NOMO-1 treated with dmso at 0.1 percent for 144 hours (cell line): ENCODE measurements around the gene RAB1B.
"Not testable (repeated sequence)": the region's sequence is repeated elsewhere in the genome, so short reads cannot be mapped to it uniquely, and the experiment has no call there.

Source experiments
- DNase-seq: peaks from one replicate; lab custom pipeline; 2025; ENCODE audit not compliant: unreplicated experiment; lab: John Stamatoyannopoulos, UW

Gene RAB1B

DNA sequence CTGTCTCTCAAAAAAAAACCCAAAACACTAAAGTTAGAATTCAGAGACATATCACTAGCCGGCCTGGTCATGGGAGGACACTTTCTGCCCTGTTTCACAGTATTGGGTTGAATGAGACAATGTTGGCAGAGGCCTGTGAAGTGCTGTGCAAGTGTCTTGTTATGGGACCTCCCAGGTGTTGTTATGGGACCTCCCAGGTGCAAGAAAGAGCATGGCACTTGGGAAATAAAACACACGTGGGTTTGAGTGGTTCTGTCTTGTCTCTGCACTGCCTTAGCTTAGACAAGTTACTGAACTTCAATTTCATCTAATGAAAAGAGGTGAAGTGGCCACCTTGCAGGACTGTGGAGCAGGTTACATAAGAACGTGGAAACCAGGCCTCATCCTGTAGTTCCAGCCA is 28.9 kb upstream of the RAB1B start:
- DNase-seq: no peak

- DNase-seq: no peak
Observed at GRCh38 chr11:66239998-66240780, 28.2 kb upstream of the RAB1B start.

- no peak for DNase-seq
Observed at GRCh38 chr11:66240781-66241136, 27.7 kb upstream of the RAB1B start.

- DNase-seq: no peak
Observed at GRCh38 chr11:66242095-66242765, 26.2 kb upstream of the RAB1B start.

- no peak for DNase-seq
Observed at GRCh38 chr11:66243782-66244535, 24.5 kb upstream of the RAB1B start.

DNA sequence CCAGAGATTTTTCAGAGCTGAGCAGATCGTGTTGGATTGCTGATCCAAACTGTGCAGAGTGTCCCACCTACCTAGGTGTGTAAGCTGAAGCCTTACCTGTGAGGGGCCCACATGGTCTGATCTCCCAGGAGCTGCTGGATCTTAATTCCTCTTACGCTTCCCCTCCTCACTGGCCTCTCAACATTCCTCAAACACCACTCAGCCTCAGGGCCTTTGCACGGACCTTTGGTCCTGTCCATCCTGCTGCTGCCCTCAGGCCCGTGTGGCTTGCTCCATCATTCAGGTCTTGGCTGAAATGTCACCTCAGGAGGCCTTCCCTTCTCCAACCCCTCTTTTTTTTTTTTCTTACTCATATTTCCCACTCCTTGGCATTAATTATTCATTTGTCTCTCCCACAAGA is 21.1 kb upstream of the RAB1B start:
- no peak for DNase-seq

DNA sequence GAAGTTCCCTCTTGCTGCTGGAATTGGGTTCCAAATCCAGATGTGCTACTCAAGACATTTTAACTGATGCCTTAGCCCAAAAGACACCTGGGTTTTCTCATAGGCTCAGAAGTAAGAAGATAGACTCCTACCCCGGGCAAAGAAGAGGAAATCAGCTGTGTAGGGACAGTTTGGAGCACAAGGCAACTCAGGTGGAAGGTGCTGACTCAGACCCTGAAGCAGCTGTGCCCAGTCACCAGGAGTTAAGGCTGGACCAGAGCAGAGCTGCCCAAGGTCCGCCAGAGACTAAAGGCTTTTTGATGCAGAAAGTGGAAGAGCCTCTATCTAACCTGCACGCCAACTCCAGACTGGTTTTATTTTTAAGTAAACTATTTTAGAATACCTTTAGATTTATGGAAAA is 20.6 kb upstream of the RAB1B start:
- no peak for DNase-seq

DNA sequence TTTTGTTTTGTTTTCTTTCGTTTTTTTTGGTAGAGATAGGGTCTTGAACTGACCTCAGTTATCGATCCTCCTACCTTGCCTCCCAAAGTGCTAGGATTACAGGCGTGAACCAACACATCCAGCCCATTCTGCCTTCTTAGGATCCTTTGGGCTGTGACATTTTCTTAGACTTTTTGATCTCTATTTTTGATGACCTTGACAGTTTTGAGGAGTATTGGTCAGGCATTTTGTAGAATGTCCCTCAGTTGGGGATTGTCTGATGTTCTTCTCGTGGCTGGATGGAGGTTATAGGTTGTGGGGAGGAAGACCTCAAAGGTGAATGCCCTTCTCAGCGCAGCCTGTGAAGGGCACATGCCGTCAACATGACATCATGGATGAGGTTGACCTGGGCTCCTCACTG is 19.5 kb upstream of the RAB1B start:
- no peak for DNase-seq

DNA sequence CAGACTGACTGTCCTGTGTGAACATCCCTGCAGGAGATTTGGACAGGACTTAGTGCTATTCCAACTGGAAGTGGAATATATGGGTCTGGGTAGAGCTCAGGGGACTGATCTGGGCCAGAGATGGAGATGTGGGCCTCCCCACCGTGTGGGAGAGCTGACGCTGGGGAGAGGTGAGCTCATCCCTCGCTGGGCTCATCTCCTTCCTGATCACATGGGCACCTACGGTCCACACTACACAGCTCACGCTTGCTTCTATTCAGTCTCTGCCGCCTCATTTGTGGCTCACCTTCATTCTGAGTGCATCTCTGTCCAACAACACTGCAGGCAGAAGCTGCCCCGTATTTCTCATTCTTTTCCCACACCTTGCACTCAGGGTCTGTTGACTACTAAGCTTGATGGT is 16.6 kb upstream of the RAB1B start:
- DNase-seq: no peak

DNA sequence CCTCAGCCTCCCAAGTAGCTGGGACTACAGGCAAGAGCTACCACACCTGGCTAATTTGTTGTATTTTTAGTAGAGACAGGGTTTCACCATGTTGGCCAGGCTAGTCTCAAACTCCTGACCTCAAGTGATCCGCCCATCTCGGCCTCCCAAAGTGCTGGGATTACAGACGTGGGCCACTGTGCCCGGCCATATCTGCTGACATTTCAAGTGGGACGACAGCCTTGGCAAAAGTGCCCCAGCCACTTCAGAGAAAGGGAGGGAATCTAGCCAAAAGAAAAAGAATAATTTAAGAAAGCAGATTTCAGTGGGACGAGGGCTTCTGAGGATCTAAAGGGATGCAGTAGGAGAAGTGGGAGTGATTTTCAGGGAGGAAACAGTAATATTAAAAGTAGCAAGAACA is 15.4 kb upstream of the RAB1B start:
- not testable (repeated sequence) for DNase-seq

DNA sequence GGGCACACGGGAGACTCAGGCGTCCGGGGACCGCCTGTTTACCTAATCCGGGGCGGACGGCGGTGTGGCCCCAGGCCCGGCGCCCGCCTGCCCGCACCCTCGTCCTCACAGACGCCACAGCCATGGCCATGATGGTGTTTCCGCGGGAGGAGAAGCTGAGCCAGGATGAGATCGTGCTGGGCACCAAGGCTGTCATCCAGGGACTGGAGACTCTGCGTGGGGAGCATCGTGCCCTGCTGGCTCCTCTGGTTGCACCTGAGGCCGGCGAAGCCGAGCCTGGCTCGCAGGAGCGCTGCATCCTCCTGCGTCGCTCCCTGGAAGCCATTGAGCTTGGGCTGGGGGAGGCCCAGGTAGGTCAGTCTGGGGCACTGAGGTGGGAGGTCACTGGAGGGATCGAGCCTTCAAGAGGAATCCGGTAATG is 10.0 kb upstream of the RAB1B start:
- DNase-seq: no peak

GRCh38 chr11:66259225-66259624 is 9.2 kb upstream of the RAB1B start:
- DNase-seq: no peak

DNA sequence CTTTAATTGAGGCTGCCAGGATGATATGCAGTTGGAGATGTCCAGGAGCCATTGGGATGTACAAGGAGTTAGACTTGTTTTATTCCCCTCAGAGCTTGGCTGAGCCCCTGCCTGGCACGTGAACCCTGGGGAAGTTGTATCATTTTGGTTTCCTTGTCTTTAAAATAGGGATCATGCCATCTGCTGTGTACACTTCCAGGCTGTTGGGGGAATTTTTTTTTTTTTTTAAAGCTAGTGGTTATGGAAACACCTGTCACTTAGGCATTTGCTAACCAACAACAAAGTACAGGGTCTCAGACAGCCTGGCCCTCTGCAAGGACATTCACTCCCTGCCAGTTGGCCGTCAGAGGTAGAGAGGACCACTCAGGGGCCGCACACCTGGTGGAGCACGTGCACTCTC is 8.5 kb upstream of the RAB1B start:
- DNase-seq: no peak

- no peak for DNase-seq
Observed at GRCh38 chr11:66261578-66261977, 6.9 kb upstream of the RAB1B start.

DNA sequence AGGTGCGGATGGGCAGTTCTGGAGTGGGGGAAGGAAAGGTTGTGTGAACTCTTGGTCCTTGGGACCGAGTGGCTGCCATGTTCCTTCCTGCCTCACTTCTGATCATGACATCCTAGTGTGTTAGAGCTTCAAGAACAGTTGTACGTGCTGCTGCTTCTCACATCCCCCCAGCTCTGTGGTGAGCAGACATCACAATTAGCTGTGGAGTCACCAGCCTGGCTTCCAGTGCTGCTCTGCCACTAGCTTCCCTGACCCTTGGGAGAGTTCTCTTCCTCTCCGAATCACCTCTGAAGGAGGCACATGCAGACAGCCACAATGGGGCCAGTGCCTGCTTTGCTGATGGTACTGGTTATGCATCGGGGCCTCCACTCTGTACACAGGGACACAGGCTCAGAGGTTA is 6.2 kb upstream of the RAB1B start:
- no peak for DNase-seq

DNA sequence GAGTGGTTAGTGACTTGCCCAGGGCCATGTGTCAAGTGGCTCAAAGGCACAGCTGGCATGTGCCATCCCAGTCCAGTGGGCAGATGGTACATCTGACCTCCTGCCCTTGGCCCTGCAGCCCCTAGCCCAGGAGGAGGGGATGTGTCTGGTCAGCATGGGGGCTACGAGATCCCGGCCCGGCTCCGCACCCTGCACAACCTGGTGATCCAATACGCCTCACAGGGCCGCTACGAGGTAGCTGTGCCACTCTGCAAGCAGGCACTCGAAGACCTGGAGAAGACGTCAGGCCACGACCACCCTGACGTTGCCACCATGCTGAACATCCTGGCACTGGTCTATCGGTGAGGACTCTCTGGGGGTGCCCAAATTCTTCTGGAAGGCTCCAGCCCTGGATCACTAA is 5.7 kb upstream of the RAB1B start:
- no peak for DNase-seq

GRCh38 chr11:66263231-66263630 is 5.2 kb upstream of the RAB1B start:
- no peak for DNase-seq

DNA sequence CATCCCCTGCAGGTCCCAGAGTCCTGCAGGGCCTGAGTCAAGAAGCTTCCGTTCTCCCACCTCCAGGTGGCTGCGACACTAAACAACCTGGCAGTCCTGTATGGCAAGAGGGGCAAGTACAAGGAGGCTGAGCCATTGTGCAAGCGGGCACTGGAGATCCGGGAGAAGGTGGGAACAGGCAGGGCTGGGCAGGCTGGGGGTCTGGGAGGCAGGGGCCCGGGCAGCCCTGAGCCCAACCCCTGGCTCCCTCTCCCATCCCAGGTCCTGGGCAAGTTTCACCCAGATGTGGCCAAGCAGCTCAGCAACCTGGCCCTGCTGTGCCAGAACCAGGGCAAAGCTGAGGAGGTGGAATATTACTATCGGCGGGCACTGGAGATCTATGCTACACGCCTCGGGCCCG is 4.7 kb upstream of the RAB1B start:
- no peak for DNase-seq

GRCh38 chr11:66264383-66264782 is 4.1 kb upstream of the RAB1B start:
- DNase-seq: no peak

- DNase-seq: no peak
Observed at GRCh38 chr11:66264914-66265313, 3.5 kb upstream of the RAB1B start.

- DNase-seq: no peak
Observed at GRCh38 chr11:66265531-66266377, 2.7 kb upstream of the RAB1B start.
